GM23248 (cell line): ENCODE data around the gene AHR. TPM values are rescaled to one million over a fixed set of nuclear protein-coding genes. Genes with fewer than 3 reads are reported as not detected.

Experiments used
- DNase-seq: peaks from one replicate; pipeline ENCODE4 v3.0.0-alpha.2; 2015
- H2AFZ ChIP-seq: fragments of 200-600 bp; sonication (generic); 2 replicates; pipeline ENCODE4 v1.6.1; 2016; ENCODE audit warnings: antibody characterized with exemption
- H3F3A ChIP-seq: fragments of 200-600 bp; sonication (generic); 2 replicates; pipeline ENCODE4 v1.6.1; 2016; ENCODE audit warnings: mild to moderate bottlenecking, antibody characterized with exemption, mixed run types; ENCODE audit not compliant: insufficient read depth
- H3K27ac ChIP-seq: fragments of 200-600 bp; sonication (generic); 2 replicates; pipeline ENCODE4 v1.5.1; 2016; ENCODE audit warnings: mild to moderate bottlenecking
- H3K27me3 ChIP-seq: fragments of 200-600 bp; sonication (generic); replicated peaks from 2 replicates; pipeline ENCODE4 v1.6.1; 2016; ENCODE audit warnings: mild to moderate bottlenecking; ENCODE audit not compliant: insufficient read depth
- H3K36me3 ChIP-seq: fragments of 200-600 bp; sonication (generic); 2 replicates; pipeline ENCODE4 v1.6.1; 2016; ENCODE audit warnings: low read depth, mild to moderate bottlenecking
- H3K4me1 ChIP-seq: fragments of 200-600 bp; sonication (generic); 2 replicates; pipeline ENCODE4 v1.6.1; 2016; ENCODE audit warnings: mild to moderate bottlenecking; ENCODE audit not compliant: insufficient read depth
- H3K4me2 ChIP-seq: fragments of 200-600 bp; sonication (generic); one replicate; pipeline ENCODE4 v1.6.1; 2016; ENCODE audit warnings: mild to moderate bottlenecking; ENCODE audit not compliant: unreplicated experiment
- H3K4me3 ChIP-seq: fragments of 200-600 bp; sonication (generic); 2 replicates; pipeline ENCODE4 v1.5.1; 2016; ENCODE audit warnings: mild to moderate bottlenecking
- H3K79me2 ChIP-seq: fragments of 200-600 bp; sonication (generic); 2 replicates; pipeline ENCODE4 v1.6.1; 2016; ENCODE audit warnings: mild to moderate bottlenecking; ENCODE audit not compliant: insufficient read depth
- H3K9ac ChIP-seq: fragments of 200-600 bp; sonication (generic); 2 replicates; pipeline ENCODE4 v1.6.1; 2016; ENCODE audit warnings: mild to moderate bottlenecking
- H3K9me2 ChIP-seq: fragments of 200-600 bp; sonication (generic); 2 replicates; pipeline ENCODE4 v1.6.1; 2016; ENCODE audit warnings: mixed run types, mild to moderate bottlenecking, moderate library complexity; ENCODE audit not compliant: insufficient read depth
- H3K9me3 ChIP-seq: fragments of 200-600 bp; sonication (generic); one replicate; pipeline ENCODE4 v1.6.1; 2017; ENCODE audit warnings: low read depth
- H4K20me1 ChIP-seq: fragments of 200-600 bp; sonication (generic); 2 replicates; pipeline ENCODE4 v1.6.0; 2016; ENCODE audit not compliant: insufficient read depth
- EZH2 ChIP-seq: fragments of 200-600 bp; sonication (generic); IDR thresholded peaks from 2 replicates; pipeline ENCODE4 v1.6.1; 2018; ENCODE audit warnings: antibody characterized with exemption, mild to moderate bottlenecking; ENCODE audit not compliant: insufficient read depth, poor library complexity, severe bottlenecking
- EZH2phosphoT487 ChIP-seq: fragments of 200-600 bp; sonication (generic); IDR thresholded peaks from 2 replicates; pipeline ENCODE4 v1.6.1; 2018; ENCODE audit warnings: antibody characterized with exemption, moderate library complexity, mild to moderate bottlenecking, low read depth; ENCODE audit not compliant: insufficient read depth
- WGBS, 2 experiments: methylation state at CpG; one replicate each; pipeline ENCODE4 v1.1.6; 2015 to 2017; ENCODE audit warnings: low lambda C conversion rate in 2 of 2, low coverage in 1 of 2; ENCODE audit errors: missing lambda C conversion rate in 2 of 2; 5-methylcytosine and 5-hydroxymethylcytosine counted together
- in situ Hi-C: fragments of 300-500 bp; cut with MboI; formaldehyde crosslinking; loops from 2 replicates; pipeline ENCODE4 v1.15.0; 2020
- polyA plus RNA-seq: library from polyadenylated mRNA; unstranded; fragments of >200 nt; fragmentation: Nextera tagmentation; extraction: Ambion mirVana; gene quantifications from 2 replicates; pipeline ENCODE4 v1.2.1, GENCODE V29; 2016
- total RNA-seq: library from RNA; depleted of rRNA; stranded (reverse); fragments of >200 nt; shearing (Covaris generic); gene quantifications from 2 replicates; pipeline ENCODE4 v1.2.3, GENCODE V29; 2014

The AHR gene
- total and polyA plus RNA-seq, 2 experiments from 2014 or later: 19.0 to 98.7 TPM

DNA sequence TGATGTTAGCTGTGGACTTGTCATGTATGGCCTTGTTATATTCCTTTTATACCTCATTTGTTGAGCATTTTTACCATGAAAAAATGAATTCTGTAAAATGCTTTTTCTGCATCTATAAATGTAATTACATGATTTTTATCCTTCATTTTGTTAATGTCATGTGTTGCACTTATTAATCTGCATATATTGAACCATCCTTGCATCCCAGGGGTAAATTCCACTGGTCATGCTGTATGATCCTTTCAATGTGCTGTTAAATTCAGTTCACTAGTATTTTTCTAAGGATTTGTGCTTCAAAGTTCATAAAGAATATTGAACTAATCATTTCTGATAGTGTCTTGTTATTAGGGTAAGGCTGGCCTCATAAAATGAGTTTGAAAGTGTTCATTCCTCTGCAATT lies 31.9 kb upstream of the AHR start:
- no peak for DNase-seq

DNA sequence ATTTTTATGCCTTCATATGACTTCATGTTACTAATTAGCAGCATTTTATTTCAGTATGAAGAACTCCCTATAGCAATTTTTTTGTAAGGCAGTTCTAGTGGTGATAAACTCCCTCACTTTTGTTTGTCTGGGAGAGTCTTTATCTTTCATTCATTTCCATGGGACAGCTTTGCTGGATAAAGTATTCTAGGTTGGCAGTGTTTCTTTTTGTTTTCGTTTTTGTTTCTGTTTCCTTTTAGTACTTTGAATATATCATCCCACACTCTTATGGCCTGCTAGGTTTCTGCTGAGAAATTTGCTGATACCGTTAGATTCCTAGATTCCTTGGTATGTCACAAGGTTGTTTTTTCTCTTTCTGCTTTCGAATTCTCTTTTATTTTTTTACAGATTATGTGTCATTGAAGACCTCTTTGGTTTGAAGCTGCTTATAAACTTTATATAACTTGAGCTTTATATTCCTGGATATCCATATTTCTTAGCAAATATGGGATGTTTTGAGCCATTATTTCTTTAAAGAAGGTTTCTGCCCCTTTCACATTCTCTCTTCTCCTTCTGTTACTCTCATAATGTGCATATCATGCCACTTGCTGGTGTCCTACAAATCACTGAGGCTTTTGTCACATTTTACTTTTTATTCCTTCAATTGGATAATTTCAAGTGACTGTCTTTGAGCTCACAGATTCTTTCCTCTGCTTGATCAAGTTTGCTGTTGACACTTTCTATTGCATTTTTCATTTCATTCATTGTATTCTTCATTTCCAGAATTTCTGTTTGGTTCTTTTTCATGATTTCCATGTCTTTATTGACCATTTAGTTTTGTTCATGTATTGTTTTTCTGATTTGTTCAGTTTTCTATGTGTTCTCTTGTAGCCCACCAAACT lies 28.9 kb upstream of the AHR start:
- Histone ChIP-seq H3K27ac (no peak overlapping the region), H3K9me2 (no peaks in the 10 kb centered on the region), H3K36me3 (peaks cover 9% of the 10 kb centered on the region; the same call in 1 of the 2 replicates), H3K9me3 (peaks cover 13% of the 10 kb centered on the region), H3K79me2 (no peaks in the 10 kb centered on the region), H3K9ac (no peak overlapping the region), H3F3A (peaks cover 4% of the 10 kb centered on the region; the same call in 1 of the 2 replicates), H2AFZ (no peak overlapping the region), H3K4me3 (no peak overlapping the region), H3K4me1 (no peaks in the 10 kb centered on the region), H3K4me2 (no peak overlapping the region), H4K20me1 (no peaks in the 10 kb centered on the region), H3K27me3 (no peaks in the 10 kb centered on the region)
- TF ChIP-seq EZH2: no peak
- no peak for TF ChIP-seq EZH2phosphoT487
- no peak for DNase-seq
- in situ Hi-C loops: no loop called here
- 55 to 66% methylated on average over 3 of the region's 3 CpGs for WGBS, 2 experiments

More for the DNA sequence above, 31.9 kb upstream of the AHR start:
- H3K9ac ChIP-seq: no peak overlapping the region
- peaks cover 1% of the 10 kb centered on the region; the same call in 1 of the 2 replicates for H3K4me1 ChIP-seq
- H3K9me2 ChIP-seq: no peaks in the 10 kb centered on the region
- H3K79me2 ChIP-seq: no peaks in the 10 kb centered on the region
- no peaks in the 10 kb centered on the region for H3K27me3 ChIP-seq
- no peak overlapping the region for H3K27ac ChIP-seq
- H3F3A ChIP-seq: peaks cover 12% of the 10 kb centered on the region
- H2AFZ ChIP-seq: no peak overlapping the region
- H3K9me3 ChIP-seq: peaks cover 13% of the 10 kb centered on the region
- no peaks in the 10 kb centered on the region for H4K20me1 ChIP-seq
- no peak overlapping the region for H3K4me2 ChIP-seq
- TF ChIP-seq EZH2 (no peak), EZH2phosphoT487 (no peak)
- H3K36me3 ChIP-seq: peaks cover 9% of the 10 kb centered on the region; the same call in 1 of the 2 replicates
- no peak overlapping the region for H3K4me3 ChIP-seq
- in situ Hi-C loops: no loop called here

DNA sequence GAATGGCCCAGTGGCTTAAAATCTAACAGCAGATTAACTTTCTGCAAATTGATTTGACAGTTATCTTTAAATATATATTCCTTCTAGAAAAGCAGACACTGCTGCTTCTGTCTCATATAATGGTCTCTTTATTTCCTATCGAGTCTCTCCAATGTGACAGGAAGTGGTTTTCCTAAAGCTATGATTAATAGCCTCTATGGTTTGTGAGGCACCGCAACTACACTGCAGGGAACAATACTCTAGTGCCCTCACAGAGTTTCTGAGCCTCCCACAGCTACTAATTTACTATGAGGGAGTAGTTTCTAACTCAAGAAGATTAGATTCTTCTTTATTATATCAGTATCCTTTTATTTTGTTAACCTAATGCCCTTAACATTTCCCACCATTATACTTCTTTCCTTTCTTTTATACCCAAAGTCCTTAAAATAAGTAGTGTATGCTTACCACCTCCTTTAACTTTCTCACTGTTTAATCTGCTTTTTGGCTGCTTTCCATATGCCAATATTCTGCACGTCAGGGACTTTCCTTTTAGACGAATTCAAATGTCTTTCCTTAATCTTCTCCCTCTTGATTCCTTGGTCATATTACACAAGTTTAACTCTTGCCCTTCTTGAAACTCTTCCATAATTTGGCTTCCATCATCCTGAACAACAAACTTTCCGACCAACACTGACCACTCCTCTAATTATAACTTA lies 23.8 kb upstream of the AHR start:
- H3K9me3 ChIP-seq: peaks cover 3% of the 10 kb centered on the region
- 75 to 81% methylated on average over 5 of the region's 5 CpGs for whole genome bisulfite sequencing, 2 experiments
- peak; percentile 15 for DNase-seq
- no peaks in the 10 kb centered on the region for H3K79me2 ChIP-seq
- H2AFZ ChIP-seq: no peak overlapping the region
- no peaks in the 10 kb centered on the region for H4K20me1 ChIP-seq
- no peak for TF ChIP-seq EZH2phosphoT487
- TF ChIP-seq EZH2: no peak
- H3K4me3 ChIP-seq: no peak overlapping the region
- H3K4me2 ChIP-seq: no peak overlapping the region
- H3K4me1 ChIP-seq: peaks cover 21% of the 10 kb centered on the region
- H3K9ac ChIP-seq: no peak overlapping the region
- peaks cover 2% of the 10 kb centered on the region; the same call in 1 of the 2 replicates for H3K36me3 ChIP-seq
- no peaks in the 10 kb centered on the region for H3K9me2 ChIP-seq
- no peak overlapping the region for H3K27ac ChIP-seq
- no peaks in the 10 kb centered on the region for H3K27me3 ChIP-seq
- H3F3A ChIP-seq: peaks cover 29% of the 10 kb centered on the region
- in situ Hi-C loops: no loop called here

DNA sequence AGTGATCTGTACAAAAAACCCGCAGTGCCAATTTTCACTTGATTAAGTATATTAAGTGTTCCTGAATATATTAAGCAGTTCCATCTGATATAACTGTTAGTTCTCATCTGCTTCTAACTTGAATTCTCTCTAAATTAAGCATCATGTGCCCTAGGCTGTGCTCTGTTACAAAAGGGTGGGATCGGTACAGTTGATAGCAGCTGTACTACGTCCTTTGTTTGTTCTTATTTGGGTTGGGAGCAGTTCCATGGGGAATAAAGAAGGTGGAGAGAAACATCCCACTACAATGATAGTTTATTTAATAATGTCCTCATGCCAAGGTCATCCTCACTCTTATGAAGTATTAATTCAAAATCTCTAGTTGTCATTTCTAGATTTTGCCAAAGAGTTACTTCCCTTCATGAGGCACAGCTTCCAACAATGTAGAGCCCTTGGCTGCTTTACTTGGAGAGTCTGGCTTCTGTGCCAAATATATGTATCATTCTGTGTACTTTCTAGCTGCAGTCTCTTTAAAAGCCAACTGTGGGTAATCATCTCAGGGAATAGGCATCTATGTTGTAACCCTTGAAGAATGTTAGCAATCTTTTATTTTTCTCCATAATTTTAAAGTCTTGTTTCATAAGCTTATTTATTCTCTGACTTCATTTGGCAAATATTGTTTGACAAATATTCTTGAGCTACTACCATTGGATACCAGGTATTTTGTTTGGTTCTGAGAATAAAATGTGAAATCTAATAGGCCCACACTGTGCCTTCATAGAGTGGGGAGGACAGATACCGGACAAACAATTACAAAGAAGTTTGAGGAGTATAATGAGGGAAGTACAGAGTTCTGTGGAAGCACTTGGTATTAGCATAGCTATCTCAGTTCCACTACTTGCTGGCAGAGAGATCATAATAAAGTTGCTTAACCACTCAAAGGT lies 22.4 kb upstream of the AHR start:
- DNase-seq: peak; percentile 98
- Histone ChIP-seq H3K4me2 (peak overlapping the region; percentile 87), H2AFZ (peak overlapping the region; percentile 36), H3F3A (peaks cover 25% of the 10 kb centered on the region), H3K36me3 (no peaks in the 10 kb centered on the region), H3K9ac (peak overlapping the region; percentile 37), H3K27ac (peak overlapping the region; percentile 82), H3K9me3 (no peaks in the 10 kb centered on the region), H3K4me3 (peak overlapping the region; percentile 52), H4K20me1 (no peaks in the 10 kb centered on the region), H3K79me2 (no peaks in the 10 kb centered on the region), H3K9me2 (no peaks in the 10 kb centered on the region), H3K27me3 (no peaks in the 10 kb centered on the region), H3K4me1 (peaks cover 21% of the 10 kb centered on the region)
- 25 to 29% methylated on average over 4 of the region's 4 CpGs for WGBS, 2 experiments
- in situ Hi-C loops: no loop called here
- TF ChIP-seq EZH2: no peak
